ENCODE measurements around the gene ZNF653.
"Not testable (repeated sequence)": the region's sequence is repeated elsewhere in the genome, so short reads cannot be mapped to it uniquely, and the experiment has no call there.

The ZNF653 gene

DNA sequence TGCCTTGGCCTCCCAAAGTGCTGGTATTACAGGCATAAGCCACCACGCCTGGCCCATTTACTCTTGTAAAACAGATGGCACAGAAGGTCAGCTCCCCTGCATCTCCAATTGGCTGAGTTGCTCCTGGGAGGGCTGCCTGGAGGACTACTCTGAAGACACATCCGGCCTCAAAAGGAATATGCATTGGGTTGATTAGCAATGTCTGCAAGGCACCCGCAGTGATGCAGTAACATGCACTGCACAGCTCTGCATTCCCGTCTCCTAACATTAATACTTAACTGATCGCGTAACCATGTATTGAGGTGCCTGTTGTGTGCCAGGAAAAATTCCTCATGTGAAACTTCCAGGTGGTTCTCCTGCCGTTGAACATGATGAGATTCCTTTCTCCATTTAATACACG lies 29.8 kb downstream of the ZNF653 start:
- H3K4me3 ChIP-seq (ENCODE audit: control insufficient read depth, low read depth, low read length) = no peak overlapping the region
- DNase-seq (ENCODE audit: low read depth) = no peak
- TF ChIP-seq CTCF (IDR thresholded peaks at IDR 0.05; ENCODE audit: control insufficient read depth, insufficient read depth, low read depth, low read length, missing control alignments) = no peak

- not testable (repeated sequence) for DNase-seq (ENCODE audit: low read depth); H3K4me3 ChIP-seq (ENCODE audit: control insufficient read depth, low read depth, low read length)
Measured at GRCh38 chr19:11475343-11475742, 30.3 kb downstream of the ZNF653 start.

GRCh38 chr19:11473725-11474124 lies 31.9 kb downstream of the ZNF653 start:
- no peak for DNase-seq (ENCODE audit: low read depth)
- no peak overlapping the region for H3K4me3 ChIP-seq (ENCODE audit: control insufficient read depth, low read depth, low read length)

GRCh38 chr19:11468266-11468845 lies 37.3 kb downstream of the ZNF653 start:
- not testable (repeated sequence) for DNase-seq (ENCODE audit: low read depth); H3K4me3 ChIP-seq (ENCODE audit: control insufficient read depth, low read depth, low read length)

More at GRCh38 chr19:11473725-11474124, 31.9 kb downstream of the ZNF653 start:
- TF ChIP-seq CTCF (IDR thresholded peaks at IDR 0.05; ENCODE audit: control insufficient read depth, insufficient read depth, low read depth, low read length, missing control alignments) = no peak

DNA sequence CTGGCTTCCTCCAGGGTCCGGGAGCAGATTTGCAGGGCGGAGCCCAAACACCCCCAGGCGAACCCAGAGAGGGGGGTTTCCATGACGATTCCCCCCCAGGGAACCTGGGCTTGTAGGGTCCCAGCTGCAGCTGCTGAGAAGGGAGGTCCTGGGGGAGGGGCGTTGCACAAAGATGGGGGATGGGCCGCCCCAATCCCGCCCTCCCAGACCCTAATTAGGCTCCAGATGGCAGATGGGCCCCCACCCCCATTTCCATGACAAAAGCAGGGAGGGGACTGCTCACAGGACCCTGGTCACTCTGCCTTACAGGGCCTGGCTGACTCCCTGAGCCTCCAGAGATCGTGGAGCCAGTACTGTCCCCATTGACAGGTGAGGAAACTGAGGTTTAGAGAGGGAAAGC lies 40.0 kb downstream of the ZNF653 start:
- DNase-seq (ENCODE audit: low read depth) = no peak
- TF ChIP-seq CTCF (IDR thresholded peaks at IDR 0.05; ENCODE audit: control insufficient read depth, insufficient read depth, low read depth, low read length, missing control alignments) = no peak
- H3K4me3 ChIP-seq (ENCODE audit: control insufficient read depth, low read depth, low read length) = no peak overlapping the region

GRCh38 chr19:11464333-11465265 lies 41.0 kb downstream of the ZNF653 start:
- no peak for DNase-seq (ENCODE audit: low read depth)
- TF ChIP-seq CTCF (IDR thresholded peaks at IDR 0.05; ENCODE audit: control insufficient read depth, insufficient read depth, low read depth, low read length, missing control alignments) = no peak
- no peak overlapping the region for H3K4me3 ChIP-seq (ENCODE audit: control insufficient read depth, low read depth, low read length)

DNA sequence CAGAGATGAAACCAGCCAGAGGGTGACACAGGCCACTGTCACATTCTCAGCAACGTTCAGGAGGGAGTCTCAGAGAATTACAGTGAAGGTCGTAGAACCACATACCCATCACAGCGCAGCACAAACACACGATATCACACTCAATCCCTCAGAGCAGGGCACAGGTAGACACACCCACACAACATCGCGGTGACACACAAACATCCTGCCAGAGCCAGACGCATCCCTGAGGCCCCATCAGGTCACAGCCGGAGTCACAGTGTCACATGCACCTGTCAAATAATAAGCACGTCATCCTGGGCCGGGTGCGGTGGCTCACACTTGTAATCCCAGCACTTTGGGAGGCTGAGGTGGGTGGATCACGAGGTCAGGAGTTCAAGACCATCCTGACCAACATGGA lies 42.2 kb downstream of the ZNF653 start:
- no peak for DNase-seq (ENCODE audit: low read depth)
- no peak overlapping the region for H3K4me3 ChIP-seq (ENCODE audit: control insufficient read depth, low read depth, low read length)
- TF ChIP-seq CTCF (IDR thresholded peaks at IDR 0.05; ENCODE audit: control insufficient read depth, insufficient read depth, low read depth, low read length, missing control alignments) = no peak
